Measurements from ENCODE around the gene FMO5.
"Not testable (repeated sequence)": the region's sequence is repeated elsewhere in the genome, so short reads cannot be mapped to it uniquely, and the experiment has no call there.

The FMO5 gene

GRCh38 chr1:147204080-147204479 is 21.1 kb downstream of the FMO5 start:
- no peak for DNase-seq

- DNase-seq = no peak
These were observed 22.6 kb downstream of the FMO5 start for GRCh38 chr1:147202576-147202975.

- DNase-seq = no peak
These were observed 23.4 kb downstream of the FMO5 start for GRCh38 chr1:147201786-147202185.

DNA sequence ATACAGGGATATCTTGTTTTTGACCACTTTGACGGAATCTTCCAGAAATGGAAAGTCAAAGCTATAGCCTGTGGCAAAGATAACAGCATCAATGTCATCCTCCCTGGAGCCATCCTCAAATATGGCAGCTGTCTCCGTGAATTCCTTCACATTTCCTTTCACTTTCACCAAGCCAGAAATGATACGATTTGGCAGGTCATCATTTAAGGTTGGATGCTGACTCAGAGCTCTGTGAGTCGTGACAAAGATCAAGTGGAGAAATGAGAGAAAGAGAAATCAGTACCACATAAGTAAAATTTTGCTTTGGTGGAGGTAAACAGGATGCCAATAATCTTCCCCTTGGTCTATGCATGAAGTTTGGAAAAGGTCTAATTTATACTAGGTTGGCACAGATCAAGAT is 23.9 kb downstream of the FMO5 start:
- no peak for DNase-seq

DNA sequence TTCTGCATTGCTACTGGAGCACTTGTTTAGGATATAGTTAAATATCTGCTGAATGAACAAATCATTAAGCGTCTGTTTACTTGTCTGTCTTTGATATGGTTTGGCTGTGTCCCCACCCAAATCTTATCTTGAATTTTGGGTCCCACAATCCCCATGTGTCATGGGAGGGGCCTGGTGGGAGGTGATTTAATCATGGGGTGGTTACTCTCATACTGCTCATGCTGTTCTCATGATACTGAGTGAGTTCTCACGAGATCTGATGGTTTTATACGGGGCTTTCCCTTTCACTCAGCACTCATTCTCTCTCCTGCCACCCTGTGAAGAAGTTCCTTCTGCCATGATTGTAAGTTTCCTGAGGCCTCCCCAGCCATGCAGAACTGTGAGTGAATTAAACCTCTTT is 27.8 kb downstream of the FMO5 start:
- not testable (repeated sequence) for DNase-seq

DNA sequence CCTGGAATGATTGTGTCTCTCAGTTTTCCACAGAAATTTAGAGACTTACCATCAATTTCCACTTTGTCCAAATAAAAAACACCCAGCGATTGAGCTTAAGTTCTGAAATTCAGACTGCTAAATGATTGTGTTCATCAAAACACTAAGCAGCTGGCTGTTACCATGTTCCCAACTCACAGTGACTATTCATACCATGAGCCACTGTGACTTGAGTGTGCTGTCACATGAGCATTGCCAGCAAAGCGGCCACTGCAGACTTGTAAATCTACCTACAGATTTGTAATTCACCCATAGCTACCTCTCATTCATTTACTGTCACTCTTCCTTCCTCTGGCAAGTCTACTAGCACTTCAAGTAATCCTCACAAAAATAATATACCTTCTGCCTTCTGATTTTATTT is 35.6 kb downstream of the FMO5 start:
- no peak for DNase-seq

GRCh38 chr1:147185432-147185831 is 39.7 kb downstream of the FMO5 start:
- DNase-seq = no peak

DNA sequence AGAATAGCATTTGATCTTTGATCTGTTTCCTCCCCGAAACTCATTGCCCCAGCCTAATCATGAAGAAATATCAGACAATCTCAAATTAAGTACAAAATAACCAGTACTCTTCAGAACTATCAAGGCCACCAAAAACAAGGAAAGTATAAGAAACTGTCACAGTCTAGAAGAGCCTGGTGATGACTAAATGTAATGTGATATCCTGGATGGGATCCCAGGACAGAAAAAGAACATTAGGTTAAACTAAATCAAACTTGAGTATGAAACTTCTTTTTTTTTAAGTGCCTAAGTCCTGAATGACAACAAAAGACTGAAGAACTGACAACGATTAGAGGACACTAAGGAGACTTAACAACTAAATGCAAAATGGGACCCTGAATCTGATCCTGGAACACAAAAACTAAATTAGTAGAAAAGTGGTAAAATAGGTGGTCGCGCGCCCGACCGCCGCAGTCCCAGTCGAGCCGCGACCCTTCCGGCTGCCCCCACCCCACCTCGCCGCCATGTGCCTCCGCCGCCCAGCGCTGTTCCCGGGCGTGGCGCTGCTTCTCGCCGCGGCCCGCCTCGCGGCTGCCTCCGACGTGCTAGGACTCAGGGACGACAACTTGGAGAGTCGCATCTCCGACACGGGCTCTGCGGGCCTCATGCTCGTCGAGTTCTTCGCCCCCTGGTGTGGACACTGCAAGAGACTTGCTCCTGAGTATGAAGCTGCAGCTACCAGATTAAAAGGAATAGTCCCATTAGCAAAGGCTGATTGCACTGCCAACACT is 47.3 kb downstream of the FMO5 start:
- DNase-seq = no peak

DNA sequence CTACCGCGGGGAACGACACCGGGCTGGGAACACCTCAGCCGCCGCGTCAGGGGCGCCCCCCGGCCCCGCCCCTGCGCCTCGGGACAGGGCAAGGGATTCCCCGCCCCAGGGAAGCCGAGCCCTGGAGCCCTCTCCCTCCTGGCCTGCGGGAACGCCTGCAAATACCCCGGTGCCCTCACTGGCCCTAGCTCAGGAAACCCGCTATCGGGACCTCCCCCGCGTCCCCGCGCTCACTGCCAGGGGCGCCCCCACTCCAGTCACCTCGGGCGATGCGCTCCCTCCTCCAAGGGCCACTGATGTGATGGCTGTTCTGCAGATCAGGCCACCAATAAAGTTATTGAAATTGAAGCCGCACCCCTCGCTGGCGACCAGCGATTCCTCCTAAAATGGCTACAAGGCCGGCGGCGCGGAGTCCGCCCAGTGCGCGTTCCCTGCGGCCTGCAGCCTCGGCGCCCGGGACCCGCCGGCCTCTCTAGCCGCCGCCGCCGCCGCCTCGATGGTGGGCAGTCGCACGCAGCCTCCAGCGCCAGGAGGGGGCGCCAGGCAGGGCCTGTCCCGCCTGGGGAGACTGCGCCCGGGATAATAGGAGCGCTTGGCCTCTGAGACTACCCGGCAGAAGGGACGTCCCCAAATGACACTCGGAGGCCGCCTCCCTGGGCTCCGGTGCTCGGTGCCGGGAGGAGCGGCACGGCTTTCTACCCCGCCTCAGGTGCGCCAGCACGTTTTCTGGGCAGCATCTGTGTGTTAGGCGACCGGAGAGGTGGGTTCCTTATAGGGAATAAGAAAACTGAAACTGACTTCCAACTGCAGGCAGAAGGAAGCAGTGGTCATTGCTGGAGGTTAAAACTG is 52.7 kb downstream of the FMO5 start, which contains the start of gene PRKAB2:
TSS of gene PRKAB2 (minus strand) at position 303 of the 849 bp plus-strand sequence. CDS start 326 bp downstream, outside the sequence.
- DNase-seq = peak; percentile 87

DNA sequence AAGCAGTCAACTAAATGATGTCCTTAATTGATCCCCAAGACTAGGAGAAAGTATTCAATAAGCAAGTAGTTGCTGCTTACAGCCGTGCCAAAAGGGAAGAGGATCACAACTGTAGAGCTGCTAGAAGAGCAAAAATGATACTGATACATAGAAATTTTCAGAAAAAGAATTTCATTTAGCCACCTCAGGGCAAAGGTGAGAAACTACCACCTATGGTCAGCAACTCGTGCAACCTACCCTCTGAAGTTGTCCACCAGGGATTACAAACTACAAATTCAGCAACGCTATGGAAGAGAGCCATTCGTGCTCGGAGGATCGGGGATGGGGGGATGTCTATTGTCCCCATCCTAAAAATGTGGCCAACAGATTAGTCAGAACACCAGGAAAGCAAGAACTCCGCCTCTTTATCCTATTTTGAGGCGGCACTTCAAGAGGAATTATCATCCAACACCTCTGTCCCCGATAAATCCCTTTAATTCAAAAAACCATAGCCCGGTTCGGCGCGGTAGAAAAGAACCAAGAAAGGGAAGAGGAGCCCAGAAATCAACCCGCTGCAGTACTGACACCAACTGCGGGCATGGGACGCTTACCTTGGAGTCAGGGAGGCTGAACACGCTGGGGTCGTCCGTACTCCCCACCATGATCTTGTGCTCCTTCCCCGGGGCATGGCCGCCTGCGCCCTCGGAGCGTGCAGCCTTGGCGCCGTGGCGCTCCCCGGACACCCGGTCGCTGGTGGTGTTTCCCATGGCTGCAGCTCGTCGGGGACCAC is 53.6 kb downstream of the FMO5 start:
- no peak for DNase-seq

DNA sequence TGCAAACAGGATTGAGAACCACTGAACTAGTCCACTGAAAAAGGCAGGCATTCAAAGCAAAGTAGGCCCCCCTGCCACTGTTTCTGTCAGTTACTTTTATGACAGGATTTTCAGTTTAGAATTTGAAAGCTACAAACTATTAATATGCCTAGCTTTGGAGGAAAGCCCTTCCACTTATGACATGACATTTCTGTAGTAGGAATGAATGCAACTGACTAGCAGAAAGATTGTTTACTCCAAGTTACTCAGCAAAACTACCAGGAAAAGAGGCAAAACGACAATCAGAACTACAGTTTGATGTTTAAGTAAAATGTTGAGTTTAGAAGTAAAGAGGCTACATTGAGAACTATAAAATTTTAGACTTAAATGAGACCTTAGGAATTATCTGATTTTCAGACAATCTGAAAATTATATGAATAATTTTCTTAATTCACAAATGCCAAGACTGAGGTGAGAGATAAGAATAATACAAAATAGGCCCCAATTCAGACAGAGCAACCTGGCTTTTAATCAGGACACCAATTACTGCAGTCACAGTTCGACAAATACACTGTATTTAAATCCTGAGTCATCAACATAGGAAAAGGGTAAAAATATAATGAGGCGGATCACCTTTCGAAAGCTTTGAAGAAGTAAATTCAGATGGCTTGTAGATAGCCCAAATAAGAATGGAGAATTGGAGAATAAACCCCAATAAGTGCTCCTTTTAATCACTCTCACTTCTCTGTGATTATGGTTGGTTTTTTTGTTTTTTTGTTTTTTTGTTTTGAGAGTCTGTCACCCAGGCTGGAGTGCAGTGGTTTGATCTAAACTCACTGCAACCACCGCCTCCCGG is 55.1 kb downstream of the FMO5 start:
- no peak for DNase-seq

- DNase-seq = no peak
These were observed 56.0 kb downstream of the FMO5 start for GRCh38 chr1:147169171-147169570.

DNA sequence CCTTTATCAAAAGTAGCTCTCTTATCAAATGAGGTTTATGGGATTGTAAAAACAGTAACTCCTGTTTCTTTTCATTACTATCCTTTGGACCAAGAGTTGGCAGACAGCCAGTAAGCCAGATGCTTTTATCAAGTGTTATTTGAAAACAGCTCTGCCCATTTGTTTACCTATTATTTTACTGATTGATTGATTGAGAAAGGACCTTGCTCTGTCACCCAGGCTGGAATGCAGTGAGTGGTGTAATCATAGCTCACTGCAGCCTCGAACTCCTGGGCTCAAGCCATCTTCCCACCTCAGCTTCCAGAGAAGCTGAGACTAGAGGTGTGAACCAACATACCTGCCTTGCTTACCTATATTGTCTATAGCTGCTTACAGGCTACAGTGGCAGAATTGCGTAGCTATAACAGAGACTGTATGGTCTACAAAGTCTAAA is 56.5 kb downstream of the FMO5 start:
- DNase-seq = no peak

- DNase-seq = no peak
These were observed 57.8 kb downstream of the FMO5 start for GRCh38 chr1:147167365-147167764.

DNA sequence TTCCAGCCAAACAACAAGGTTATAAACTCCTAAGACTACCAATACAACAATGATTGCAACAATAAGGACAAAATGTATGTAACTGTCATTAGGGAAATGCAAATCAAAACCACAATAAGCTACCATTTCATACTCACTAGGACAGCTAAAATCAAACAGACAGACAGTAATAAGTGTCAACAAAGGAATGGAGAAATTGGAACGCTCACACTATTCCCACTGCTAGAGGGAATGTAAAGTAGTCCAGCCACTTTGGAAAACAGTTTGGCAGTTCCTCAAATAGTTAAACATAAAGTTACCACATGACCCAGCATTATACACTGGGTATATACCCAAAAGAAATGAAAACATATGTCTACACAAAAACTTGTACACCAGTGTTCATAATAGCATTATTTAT is 62.1 kb downstream of the FMO5 start:
- no peak for DNase-seq

GRCh38 chr1:147162093-147162492 is 63.0 kb downstream of the FMO5 start:
- no peak for DNase-seq

GRCh38 chr1:147157116-147157515 is 68.0 kb downstream of the FMO5 start:
- not testable (repeated sequence) for DNase-seq

DNA sequence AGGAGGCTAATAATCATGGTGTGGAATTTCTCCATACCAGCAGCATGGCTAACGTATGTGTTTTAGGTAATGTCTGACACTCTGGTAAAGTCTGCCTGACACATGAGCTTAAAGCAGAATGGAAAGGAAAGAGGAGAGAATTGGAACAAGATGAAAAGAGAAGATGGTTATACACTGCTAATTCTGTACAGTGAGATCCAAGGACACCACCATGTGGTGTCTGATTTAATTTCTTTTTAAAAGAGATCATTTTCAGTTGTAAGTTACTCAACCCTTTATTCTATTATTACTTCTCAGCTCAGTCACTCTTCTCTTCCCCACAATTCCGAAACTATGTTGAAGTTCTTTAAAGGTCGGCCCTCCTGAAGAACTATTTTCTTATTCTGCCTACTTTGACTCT is 68.5 kb downstream of the FMO5 start:
- DNase-seq = no peak

DNA sequence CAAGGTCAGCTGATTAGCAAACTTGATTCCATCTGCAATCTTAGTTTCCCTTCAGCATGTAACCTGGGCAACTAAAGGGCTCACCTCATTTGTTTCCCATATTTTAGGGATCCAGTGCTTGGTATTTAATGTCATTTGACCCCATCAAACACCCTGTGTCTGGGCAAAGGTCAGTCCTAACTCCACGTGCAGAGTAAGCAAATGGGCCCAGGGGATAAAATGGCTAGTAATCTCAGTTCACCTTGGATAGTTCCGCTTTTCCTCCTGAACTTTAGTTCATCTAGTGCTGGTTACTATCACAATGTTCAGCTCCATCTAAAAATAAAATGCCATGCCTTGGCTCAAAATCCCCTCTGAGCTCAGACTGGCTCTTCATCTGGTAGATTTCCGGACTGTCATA is 72.4 kb downstream of the FMO5 start:
- no peak for DNase-seq

- no peak for DNase-seq
These were observed 73.9 kb downstream of the FMO5 start for GRCh38 chr1:147151244-147151643.

- DNase-seq = no peak
These were observed 82.3 kb downstream of the FMO5 start for GRCh38 chr1:147142886-147143285.

Measured in activated effector memory CD4-positive, alpha-beta T cell treated with Interleukin-2 at 50 U/mL for 16 hours (primary cell).